Measurements from ENCODE around the gene TNFRSF11A. TPM values are rescaled to one million over a fixed set of nuclear protein-coding genes. Genes with fewer than 3 reads are reported as not detected.

The TNFRSF11A gene
- total RNA-seq, 1 experiment from 2014 or later: 3.2 TPM

- no peak for DNase-seq (ENCODE audit: low read depth, low spot score)
- Histone ChIP-seq H3K27ac (ENCODE audit: low read depth, low read length) (no peak overlapping the region), H2AFZ (ENCODE audit: low read depth, low read length, poor library complexity, severe bottlenecking) (no peak overlapping the region), H3K79me2 (ENCODE audit: insufficient read depth, low read length) (no peaks in the 10 kb centered on the region), H3K4me1 (ENCODE audit: control insufficient read depth in 1 of 2, insufficient read depth in 2 of 2, low read length in 2 of 2) (peaks cover 3 to 6% of the 10 kb centered on the region in 2 experiments; a peak in 3 of 4 replicates), H3K4me3 (replicated peaks in 1 of 2; ENCODE audit: low read depth in 1 of 2, low read length in 2 of 2) (no peak overlapping the region), H3K9me2 (ENCODE audit: insufficient read depth) (no peaks in the 10 kb centered on the region), H3K9ac (ENCODE audit: low read length) (no peak overlapping the region), H3K36me3 (ENCODE audit: control insufficient read depth in 1 of 2, insufficient read depth in 2 of 2, low read length in 2 of 2) (no peaks in the 10 kb centered on the region), H4K20me1 (ENCODE audit: insufficient read depth) (no peaks in the 10 kb centered on the region), H3K9me3 (ENCODE audit: control insufficient read depth in 1 of 2, insufficient read depth in 1 of 2, low read depth in 1 of 2, low read length in 2 of 2) (no peaks in the 10 kb centered on the region), H3K4me2 (ENCODE audit: low read length) (no peak overlapping the region), H3K27me3 (ENCODE audit: insufficient read depth, low read length) (no peaks in the 10 kb centered on the region)
- ChIA-PET RAD21 (ENCODE audit: low non-redundant PET in 1 of 2, low total read pairs in 2 of 2, uncharacterized antibody in 2 of 2, unreplicated experiment in 2 of 2) (no interaction called here), POLR2A (no interaction called here), CTCF (no interaction called here)
- no TSS peak for BruUV-seq (replicated peaks)
- TF ChIP-seq ZFX (IDR thresholded peaks at IDR 0.05) (no peak), ELF1 (IDR thresholded peaks at IDR 0.05; ENCODE audit: borderline replicate concordance, low read depth) (no peak), ZNF274 (IDR thresholded peaks at IDR 0.05; ENCODE audit: low read depth, low read length) (no peak), CEBPB (IDR thresholded peaks at IDR 0.05; ENCODE audit: low read depth) (no peak), EGR1 (IDR thresholded peaks at IDR 0.05; ENCODE audit: low read depth) (no peak), EZH2phosphoT487 (IDR thresholded peaks at IDR 0.05; ENCODE audit: borderline replicate concordance) (no peak), CTCF (IDR thresholded peaks at IDR 0.05 in 2 of 3, conservative IDR thresholded peaks at IDR 0.05 in 1 of 3; ENCODE audit: borderline replicate concordance in 1 of 3, insufficient read depth in 1 of 3, low read depth in 2 of 3, low read length in 2 of 3) (no peak), JUND (IDR thresholded peaks at IDR 0.05) (no peak)
- TF ChIP-seq, protein P1, sequence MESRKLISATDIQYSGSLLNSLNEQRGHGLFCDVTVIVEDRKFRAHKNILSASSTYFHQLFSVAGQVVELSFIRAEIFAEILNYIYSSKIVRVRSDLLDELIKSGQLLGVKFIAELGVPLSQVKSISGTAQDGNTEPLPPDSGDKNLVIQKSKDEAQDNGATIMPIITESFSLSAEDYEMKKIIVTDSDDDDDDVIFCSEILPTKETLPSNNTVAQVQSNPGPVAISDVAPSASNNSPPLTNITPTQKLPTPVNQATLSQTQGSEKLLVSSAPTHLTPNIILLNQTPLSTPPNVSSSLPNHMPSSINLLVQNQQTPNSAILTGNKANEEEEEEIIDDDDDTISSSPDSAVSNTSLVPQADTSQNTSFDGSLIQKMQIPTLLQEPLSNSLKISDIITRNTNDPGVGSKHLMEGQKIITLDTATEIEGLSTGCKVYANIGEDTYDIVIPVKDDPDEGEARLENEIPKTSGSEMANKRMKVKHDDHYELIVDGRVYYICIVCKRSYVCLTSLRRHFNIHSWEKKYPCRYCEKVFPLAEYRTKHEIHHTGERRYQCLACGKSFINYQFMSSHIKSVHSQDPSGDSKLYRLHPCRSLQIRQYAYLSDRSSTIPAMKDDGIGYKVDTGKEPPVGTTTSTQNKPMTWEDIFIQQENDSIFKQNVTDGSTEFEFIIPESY (IDR thresholded peaks at IDR 0.05; ENCODE audit: extremely low read depth, insufficient replicate concordance, low read length): no peak
- ATAC-seq: no peak
- intact Hi-C loops (cut with micrococcal nuclease): no loop called here
Measured at GRCh38 chr18:62398291-62398690, 73.2 kb downstream of the TNFRSF11A start.

Measured in HCT116 (cell line).